HEK293T (cell line): ENCODE data around the gene FHOD1.
A peak's percentile ranks its signal among the peaks of the same experiment; 100 is the strongest.

Experiments used
- CTCF ChIA-PET: fragments of 350-600 bp; formaldehyde crosslinking; extraction: SDS; loops from one replicate; lab custom pipeline; 2021; ENCODE audit warnings: antibody characterized with exemption, inconsistent platforms; lab: Yijun Ruan, JAX
- POLR2A ChIA-PET: fragments of 350-600 bp; formaldehyde crosslinking; extraction: SDS; loops from one replicate; lab custom pipeline; 2020; ENCODE audit warnings: antibody characterized with exemption, inconsistent platforms; lab: Yijun Ruan, JAX
- DNase-seq: peaks from one replicate; pipeline ENCODE4 v3.0.0; 2012; ENCODE audit warnings: mixed read lengths; ENCODE audit errors: extremely low spot score
- ARNT ChIP-seq: fragments of 450-650 bp; IDR thresholded peaks from 2 replicates; pipeline ENCODE4 v1.6.1; 2017; ENCODE audit warnings: mild to moderate bottlenecking
- BHLHE40 ChIP-seq: fragments of 450-650 bp; IDR thresholded peaks from 2 replicates; pipeline ENCODE4 v1.6.1; 2016; ENCODE audit warnings: mild to moderate bottlenecking, moderate library complexity, borderline replicate concordance
- CTBP1 ChIP-seq: fragments of 450-650 bp; IDR thresholded peaks from 2 replicates; pipeline ENCODE4 v1.6.1; 2016; ENCODE audit warnings: borderline replicate concordance
- ELF4 ChIP-seq: fragments of 450-650 bp; IDR thresholded peaks from 2 replicates; pipeline ENCODE4 v1.6.1; 2017; ENCODE audit warnings: antibody characterized with exemption
- FOXA1 ChIP-seq: fragments of 450-650 bp; IDR thresholded peaks from 2 replicates; pipeline ENCODE4 v1.6.1; 2016; ENCODE audit warnings: mild to moderate bottlenecking
- FOXK2 ChIP-seq: fragments of 450-650 bp; IDR thresholded peaks from 2 replicates; pipeline ENCODE4 v1.6.1; 2016; ENCODE audit warnings: mild to moderate bottlenecking
- FOXM1 ChIP-seq: fragments of 450-650 bp; IDR thresholded peaks from 2 replicates; pipeline ENCODE4 v1.6.1; 2017; ENCODE audit warnings: mild to moderate bottlenecking, borderline replicate concordance
- HDGF ChIP-seq: fragments of 450-650 bp; IDR thresholded peaks from 2 replicates; pipeline ENCODE4 v1.6.1; 2017; ENCODE audit warnings: antibody characterized with exemption, borderline replicate concordance
- L3MBTL2 ChIP-seq: fragments of 450-650 bp; conservative IDR thresholded peaks from 2 replicates; pipeline ENCODE4 v1.6.1; 2016; ENCODE audit warnings: mild to moderate bottlenecking
- LEF1 ChIP-seq: fragments of 450-650 bp; IDR thresholded peaks from 2 replicates; pipeline ENCODE4 v1.6.1; 2017; ENCODE audit warnings: mild to moderate bottlenecking, borderline replicate concordance
- NFRKB ChIP-seq: fragments of 450-650 bp; IDR thresholded peaks from 2 replicates; pipeline ENCODE4 v1.6.1; 2016; ENCODE audit warnings: mild to moderate bottlenecking, moderate library complexity
- PKNOX1 ChIP-seq: fragments of 450-650 bp; IDR thresholded peaks from 2 replicates; pipeline ENCODE4 v1.6.1; 2016
- SP1 ChIP-seq: fragments of 450-650 bp; IDR thresholded peaks from 2 replicates; pipeline ENCODE4 v1.6.1; 2017
- SUZ12 ChIP-seq: fragments of 450-650 bp; IDR thresholded peaks from 2 replicates; pipeline ENCODE4 v1.6.1; 2016; ENCODE audit warnings: mild to moderate bottlenecking
- TARDBP ChIP-seq: fragments of 450-650 bp; IDR thresholded peaks from 2 replicates; pipeline ENCODE4 v1.6.1; 2016
- ZNF384 ChIP-seq: fragments of 450-650 bp; IDR thresholded peaks from 2 replicates; pipeline ENCODE4 v1.6.1; 2016

FHOD1 gene

DNA sequence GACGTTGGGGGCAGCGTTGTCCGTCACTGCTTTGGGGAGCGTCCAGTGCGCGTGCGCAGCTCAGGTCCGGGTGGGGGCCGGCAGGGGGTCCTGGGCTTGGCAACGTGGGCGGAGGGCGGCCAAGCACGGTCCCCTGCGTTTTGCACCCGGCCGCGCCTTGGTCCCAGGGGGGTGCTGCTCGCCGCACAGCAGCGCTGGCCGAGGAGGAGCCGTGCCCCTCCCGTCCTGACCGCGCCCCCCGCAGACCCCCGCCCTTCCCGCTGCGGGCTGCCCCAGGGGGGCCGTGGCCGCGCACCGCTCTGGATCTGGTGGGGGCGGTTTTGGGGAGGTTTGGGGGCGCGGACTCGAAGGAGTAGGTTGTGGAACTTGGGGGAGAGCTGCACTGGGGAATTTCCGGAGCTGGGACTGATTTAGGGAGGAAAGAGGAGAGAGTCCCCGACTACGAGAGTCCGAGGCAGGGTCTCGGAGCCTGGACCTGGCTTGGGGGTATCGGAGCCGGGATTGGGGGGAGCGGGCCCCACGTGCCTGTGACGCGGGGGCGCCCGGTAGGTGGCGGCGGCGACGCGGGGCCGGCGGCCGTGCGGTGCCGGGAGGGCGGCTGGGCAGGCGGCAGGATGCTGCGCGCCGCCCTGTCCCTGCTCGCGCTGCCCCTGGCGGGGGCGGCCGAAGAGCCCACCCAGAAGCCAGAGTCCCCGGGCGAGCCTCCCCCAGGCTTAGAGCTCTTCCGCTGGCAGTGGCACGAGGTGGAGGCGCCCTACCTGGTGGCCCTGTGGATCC is 1.3 kb upstream of the FHOD1 start, which contains the start of gene SLC9A5:
Gene SLC9A5 (plus strand): TSS at position 579 of the 777 bp plus-strand sequence. CDS start 36 bp downstream, at position 615.
- POLR2A ChIA-PET = interaction anchor here (0.8 to 5.3 kb wide), 15 partner anchors 11 to 179 kb away, joined by 3 to 41 read pairs (median 3); partner anchors contain the start of genes PLEKHG4 and TMEM208
- peak; percentile 46 for DNase-seq
- CTCF ChIA-PET = interaction anchor here (0.6 to 2.7 kb wide), 2 partner anchors 12 to 380 kb away, joined by 3 to 10 read pairs; no protein-coding TSS in a partner anchor
- TF ChIP-seq LEF1 (no peak), ZNF384 (no peak), BHLHE40 (no peak), FOXA1 (no peak), L3MBTL2 (peak; percentile 70), FOXK2 (no peak), SUZ12 (no peak)

DNA sequence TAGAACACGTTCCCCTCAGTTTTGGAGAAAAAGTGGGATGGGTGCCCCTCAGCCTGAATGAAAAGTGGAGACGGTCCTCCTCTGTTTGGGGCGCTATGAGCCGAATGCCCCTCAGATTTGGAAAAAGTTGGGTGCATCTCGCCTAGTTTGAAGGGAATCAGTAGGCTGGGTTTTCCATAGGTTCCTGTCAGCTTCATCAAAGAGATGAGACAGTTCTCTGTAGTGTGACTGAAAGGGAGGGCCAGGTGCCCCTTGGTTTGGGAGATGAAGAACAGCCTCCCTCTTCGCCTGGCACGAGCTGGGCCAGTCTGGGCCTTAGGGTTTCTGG is 756 bp upstream of the FHOD1 start:
- CTCF ChIA-PET = interaction anchor here (0.6 to 2.7 kb wide), 2 partner anchors 13 to 380 kb away, joined by 3 to 10 read pairs; no protein-coding TSS in a partner anchor
- no peak for DNase-seq
- POLR2A ChIA-PET = interaction anchor here (0.7 to 5.3 kb wide), 17 partner anchors 8 to 180 kb away, joined by 3 to 41 read pairs (median 3); partner anchors contain the start of genes PLEKHG4 and TMEM208
- no peak for TF ChIP-seq L3MBTL2
- no peak for TF ChIP-seq ARNT
- no peak for TF ChIP-seq FOXA1
- no peak for TF ChIP-seq PKNOX1
- no peak for TF ChIP-seq FOXM1
- no peak for TF ChIP-seq HDGF
- TF ChIP-seq CTBP1 = no peak
- TF ChIP-seq FOXK2 = no peak
- no peak for TF ChIP-seq ZNF384

DNA sequence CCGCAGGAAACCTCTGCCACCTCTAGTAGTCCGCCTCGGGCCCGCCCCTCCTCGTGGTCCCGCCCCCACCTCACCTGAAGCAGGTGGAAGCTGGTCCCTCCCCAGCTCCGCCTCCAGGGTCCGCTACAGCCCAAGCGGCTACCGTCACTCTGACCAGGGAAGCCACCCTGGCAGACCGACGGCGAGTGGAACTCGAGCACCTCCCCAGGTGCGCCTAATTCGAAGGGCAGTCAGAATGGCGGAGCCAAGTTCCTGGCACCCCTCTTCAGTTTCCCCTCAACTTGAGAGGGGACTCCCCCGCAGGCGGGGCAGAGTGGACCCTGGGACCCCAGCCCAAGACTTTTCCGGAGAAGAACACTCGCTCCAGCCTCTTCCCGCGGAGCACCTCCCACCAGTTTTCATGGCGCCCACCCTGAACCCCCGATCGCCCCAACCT is 507 bp downstream of the FHOD1 start:
- CTCF ChIA-PET = interaction anchor here (1.4 kb wide), 1 partner anchor 20 kb away, joined by 3 read pairs; the partner anchor contains the start of gene TMEM208

GRCh38 chr16:67246081-67246755 is 1.1 kb downstream of the FHOD1 start:
- peak; percentile 65 for DNase-seq

More for the DNA sequence above, 507 bp downstream of the FHOD1 start:
- DNase-seq = peak; percentile 25
- TF ChIP-seq FOXK2 (no peak), TARDBP (no peak), CTBP1 (no peak), ARNT (no peak), SUZ12 (no peak), BHLHE40 (no peak), SP1 (no peak), L3MBTL2 (no peak), ELF4 (no peak), FOXM1 (no peak), PKNOX1 (no peak), LEF1 (no peak), NFRKB (no peak), HDGF (no peak), FOXA1 (no peak), ZNF384 (no peak)
- POLR2A ChIA-PET = interaction anchor here (0.6 to 5.3 kb wide), 13 partner anchors 9 to 413 kb away, joined by 3 to 41 read pairs (median 5); partner anchors contain the start of genes ACD, E2F4, FBXL8 and TMEM208

GRCh38 chr16:67245674-67246080 is 1.6 kb downstream of the FHOD1 start:
- ChIA-PET CTCF (interaction anchor here (1.4 kb wide), 1 partner anchor 19 kb away, joined by 3 read pairs; the partner anchor contains the start of gene TMEM208), POLR2A (interaction anchor here (0.9 to 5.3 kb wide), 8 partner anchors 8 to 414 kb away, joined by 4 to 41 read pairs (median 6); partner anchors contain the start of genes ACD, E2F4 and TMEM208)
- DNase-seq = no peak
- TF ChIP-seq FOXM1 (no peak), HDGF (no peak), ELF4 (no peak), SUZ12 (no peak), BHLHE40 (no peak), L3MBTL2 (no peak), NFRKB (no peak), FOXA1 (no peak), CTBP1 (no peak), SP1 (no peak), LEF1 (no peak)

More at GRCh38 chr16:67246081-67246755, 1.1 kb downstream of the FHOD1 start:
- ChIA-PET POLR2A (interaction anchor here (0.6 to 5.3 kb wide), 12 partner anchors 9 to 414 kb away, joined by 3 to 41 read pairs (median 5); partner anchors contain the start of genes ACD, E2F4, FBXL8 and TMEM208), CTCF (interaction anchor here (1.4 kb wide), 1 partner anchor 20 kb away, joined by 3 read pairs; the partner anchor contains the start of gene TMEM208)
- TF ChIP-seq ZNF384 = no peak
- peak; percentile 73 for TF ChIP-seq L3MBTL2
- 0 out of 2 replicates have a peak, but pooled peaks have one; percentile 13 for TF ChIP-seq HDGF

DNA sequence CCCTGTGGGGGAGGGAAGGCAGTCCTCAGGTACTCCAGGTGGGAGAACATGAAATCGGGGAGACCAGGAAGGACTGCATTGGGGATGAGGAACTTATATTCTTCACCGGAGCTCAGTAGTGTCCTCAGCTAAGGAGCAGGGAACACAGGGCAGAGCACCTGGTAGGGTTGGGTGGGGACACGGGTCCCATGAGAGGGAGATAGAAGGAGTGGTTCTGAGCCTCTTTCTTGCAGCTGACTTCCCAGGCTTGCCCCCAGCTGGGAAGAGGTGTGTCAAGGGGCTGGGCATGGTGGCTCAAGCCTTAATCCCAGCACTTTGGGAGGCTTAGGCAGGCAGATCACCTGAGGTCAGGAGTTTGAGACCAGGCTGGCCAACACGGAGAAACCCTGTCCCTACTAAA is 2.1 kb downstream of the FHOD1 start:
- no peak for DNase-seq
- CTCF ChIA-PET = no interaction called here
- POLR2A ChIA-PET = interaction anchor here (1.4 to 5.3 kb wide), 4 partner anchors 8 to 47 kb away, joined by 4 to 41 read pairs (median 10); partner anchors contain the start of gene TMEM208
- TF ChIP-seq LEF1 (no peak), PKNOX1 (no peak), FOXK2 (no peak)
